ENCODE data around the gene INPP5A. TPM values are rescaled to one million over a fixed set of nuclear protein-coding genes. Genes with fewer than 3 reads are reported as not detected.

Gene INPP5A
- total and polyA plus RNA-seq, 7 donors, result 15.1 to 48.8 (median 40.9) TPM

DNA sequence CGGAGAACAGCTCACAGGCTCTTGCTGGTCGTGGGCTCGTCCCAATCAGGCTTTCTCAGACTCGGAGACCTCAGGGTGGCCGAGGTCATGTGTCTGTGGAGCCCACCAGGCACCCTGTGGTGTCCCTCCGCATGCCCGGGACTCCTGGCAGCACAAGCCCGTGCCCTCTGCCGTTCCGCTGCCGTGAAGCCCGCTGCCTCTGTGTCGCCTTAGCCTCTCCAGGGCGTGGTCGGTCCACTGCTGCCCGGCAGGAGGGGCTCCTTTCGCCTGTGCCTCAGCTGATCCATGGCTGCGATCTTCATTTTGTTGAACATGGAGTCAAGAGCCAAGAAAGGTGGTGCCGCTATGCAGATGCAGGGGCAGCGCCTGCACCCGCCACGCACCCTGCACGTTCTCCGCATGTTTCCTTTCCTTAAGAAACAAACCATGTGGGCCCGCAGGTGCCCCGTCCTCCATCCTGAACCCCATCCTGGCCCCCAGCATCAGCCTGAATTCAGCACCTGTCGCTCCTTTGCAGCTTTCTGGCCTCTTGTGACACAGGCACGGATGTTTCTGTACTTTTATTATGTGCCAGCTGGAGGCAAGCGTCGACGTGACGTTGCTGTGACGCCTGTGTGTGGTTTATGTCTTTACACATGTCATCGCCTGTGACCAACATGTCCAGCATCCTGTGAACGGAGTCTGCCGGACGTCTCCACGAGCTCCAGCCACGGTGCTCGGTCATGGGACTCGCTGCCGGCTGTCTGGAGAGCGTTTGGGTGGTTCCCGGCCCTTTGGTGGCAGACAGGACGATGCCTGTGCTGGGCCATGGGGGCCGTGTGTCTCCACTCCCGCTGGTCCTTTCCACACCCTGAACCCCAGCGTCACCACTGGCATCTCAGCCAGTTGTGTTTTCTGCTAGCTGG lies 178.4 kb downstream of the INPP5A start:
- Histone ChIP-seq H3K4me1 (no peaks in the 10 kb centered on the region), H3K9me3 (no peaks in the 10 kb centered on the region), H3K27ac (no peak overlapping the region), H3K36me3 (ENCODE audit: insufficient read depth in 1 of 2, low read depth in 1 of 2) (peaks cover 0 to 13% of the 10 kb centered on the region in 2 donors), H3K27me3 (ENCODE audit: insufficient read depth in 3 of 3, low read length in 2 of 3) (no peaks in the 10 kb centered on the region), H3K4me3 (no peak overlapping the region)
- DNase-seq (peak; percentile 7 to 36), ATAC-seq (no peak)
- 84 to 89% (median 86%) methylated on average over 48 of the region's 48 CpGs for WGBS, 3 donors
- intact Hi-C loops (cut with DNase I), result no loop called here
- TF ChIP-seq, protein P1, sequence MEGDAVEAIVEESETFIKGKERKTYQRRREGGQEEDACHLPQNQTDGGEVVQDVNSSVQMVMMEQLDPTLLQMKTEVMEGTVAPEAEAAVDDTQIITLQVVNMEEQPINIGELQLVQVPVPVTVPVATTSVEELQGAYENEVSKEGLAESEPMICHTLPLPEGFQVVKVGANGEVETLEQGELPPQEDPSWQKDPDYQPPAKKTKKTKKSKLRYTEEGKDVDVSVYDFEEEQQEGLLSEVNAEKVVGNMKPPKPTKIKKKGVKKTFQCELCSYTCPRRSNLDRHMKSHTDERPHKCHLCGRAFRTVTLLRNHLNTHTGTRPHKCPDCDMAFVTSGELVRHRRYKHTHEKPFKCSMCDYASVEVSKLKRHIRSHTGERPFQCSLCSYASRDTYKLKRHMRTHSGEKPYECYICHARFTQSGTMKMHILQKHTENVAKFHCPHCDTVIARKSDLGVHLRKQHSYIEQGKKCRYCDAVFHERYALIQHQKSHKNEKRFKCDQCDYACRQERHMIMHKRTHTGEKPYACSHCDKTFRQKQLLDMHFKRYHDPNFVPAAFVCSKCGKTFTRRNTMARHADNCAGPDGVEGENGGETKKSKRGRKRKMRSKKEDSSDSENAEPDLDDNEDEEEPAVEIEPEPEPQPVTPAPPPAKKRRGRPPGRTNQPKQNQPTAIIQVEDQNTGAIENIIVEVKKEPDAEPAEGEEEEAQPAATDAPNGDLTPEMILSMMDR (IDR thresholded peaks at IDR 0.05), result no peak

DNA sequence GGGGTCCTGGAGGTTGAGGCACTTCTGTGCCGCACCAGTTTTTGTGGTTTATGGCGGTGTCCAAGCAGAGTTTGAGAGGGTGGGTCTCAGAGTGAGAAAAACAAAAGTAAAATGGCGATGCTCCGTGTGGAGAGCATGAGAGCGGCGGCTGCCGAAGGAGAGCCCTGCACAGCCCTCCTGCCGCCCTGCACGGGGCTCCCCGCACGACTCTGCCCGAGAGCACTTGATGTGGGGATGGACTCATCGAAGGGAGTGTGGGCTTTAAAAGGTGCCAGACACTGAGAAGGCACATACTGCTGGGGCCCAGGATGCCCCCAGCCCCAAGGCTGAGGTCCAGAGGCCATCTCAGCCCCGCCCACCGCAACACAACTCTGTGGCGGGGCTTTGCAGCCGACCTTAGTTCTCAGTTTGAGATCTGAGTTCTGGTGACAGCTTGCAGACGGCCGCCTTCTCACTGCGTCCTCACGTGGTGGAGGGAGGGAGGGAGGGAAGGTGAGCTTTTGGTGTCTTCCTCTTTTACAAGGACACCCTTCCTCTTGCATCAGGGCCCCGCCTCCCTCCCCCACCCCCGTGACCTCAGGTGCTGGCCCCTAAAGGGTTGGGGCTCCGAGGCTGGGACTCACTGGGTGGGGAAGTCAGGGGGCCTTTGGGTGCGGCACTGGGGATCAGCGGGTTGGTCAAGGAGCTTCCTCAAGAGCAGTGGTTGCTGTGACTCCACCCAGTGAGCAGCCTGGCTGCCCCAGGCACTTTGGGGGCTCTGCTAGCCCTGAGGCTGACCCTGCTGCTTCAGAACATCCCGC lies 179.3 kb downstream of the INPP5A start:
- Histone ChIP-seq H3K4me1 (peaks cover 2% of the 10 kb centered on the region), H3K36me3 (ENCODE audit: insufficient read depth in 1 of 2, low read depth in 1 of 2) (peaks cover 0 to 8% of the 10 kb centered on the region in 2 donors), H3K27me3 (ENCODE audit: insufficient read depth in 3 of 3, low read length in 2 of 3) (no peaks in the 10 kb centered on the region), H3K27ac (no peak overlapping the region), H3K9me3 (no peaks in the 10 kb centered on the region), H3K4me3 (no peak overlapping the region)
- intact Hi-C loops (cut with DNase I), result no loop called here
- WGBS, 3 donors, result 91 to 96% (median 93%) methylated on average over 22 to 27 of the region's 27 CpGs
- TF ChIP-seq, protein P1 (IDR thresholded peaks at IDR 0.05), result no peak
- DNase-seq (peak; percentile 7 to 45), ATAC-seq (no peak)

DNA sequence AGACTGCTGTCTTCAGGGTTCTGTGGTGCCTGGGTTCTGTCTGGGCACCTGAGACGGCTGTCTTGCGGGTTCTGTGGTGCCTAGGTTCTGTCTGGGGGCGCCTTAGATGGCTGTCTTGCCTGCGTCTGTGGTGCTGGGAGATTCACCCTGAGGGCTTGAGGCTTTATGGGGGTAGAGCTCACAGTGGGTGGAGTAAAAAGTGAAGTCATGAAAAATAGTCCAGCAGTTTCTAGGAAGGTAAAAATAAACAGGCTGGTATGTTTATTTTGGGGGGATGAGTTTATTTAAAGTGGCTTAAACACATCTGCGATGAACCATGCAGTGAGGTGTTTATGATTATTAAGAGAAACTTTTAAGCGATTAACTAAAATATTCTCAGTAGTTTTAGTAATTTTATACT lies 184.1 kb downstream of the INPP5A start:
- Histone ChIP-seq H3K36me3 (ENCODE audit: insufficient read depth in 1 of 2, low read depth in 1 of 2) (peaks cover 0 to 4% of the 10 kb centered on the region in 2 donors), H3K9me3 (no peaks in the 10 kb centered on the region), H3K4me1 (peaks cover 11% of the 10 kb centered on the region), H3K27ac (peak overlapping the region; percentile 78), H3K4me3 (no peak overlapping the region), H3K27me3 (ENCODE audit: insufficient read depth in 3 of 3, low read length in 2 of 3) (no peaks in the 10 kb centered on the region)
- WGBS, 3 donors, result 82 to 92% (median 82%) methylated on average over 6 of the region's 6 CpGs
- DNase-seq (no peak), ATAC-seq (peak in 3 of 4 donors; percentile 58 to 65 (median 59))
- intact Hi-C loops (cut with DNase I), result no loop called here
- TF ChIP-seq, protein P1 (IDR thresholded peaks at IDR 0.05), result no peak

- ATAC-seq, result peak; percentile 85 to 94 (median 92)
- Histone ChIP-seq H3K9me3 (no peaks in the 10 kb centered on the region), H3K27me3 (ENCODE audit: insufficient read depth in 3 of 3, low read length in 2 of 3) (no peaks in the 10 kb centered on the region), H3K4me1 (peaks cover 11% of the 10 kb centered on the region), H3K4me3 (peak overlapping the region; percentile 38), H3K36me3 (ENCODE audit: insufficient read depth in 1 of 2, low read depth in 1 of 2) (peaks cover 0 to 12% of the 10 kb centered on the region in 2 donors), H3K27ac (peak overlapping the region; percentile 78)
- TF ChIP-seq, protein P1 (IDR thresholded peaks at IDR 0.05), result peak; percentile 16
- DNase-seq, result peak; percentile 71 to 81
- WGBS, 3 donors, result 42 to 60% (median 49%) methylated on average over 48 of the region's 48 CpGs
- intact Hi-C loops (cut with DNase I), result no loop called here
These were observed 185.1 kb downstream of the INPP5A start for GRCh38 chr10:132722394-132723329.
